PFSK-1 (cell line): ENCODE measurements around the gene IRF6.

Experiments
- POLR2AphosphoS5 ChIP-seq: IDR thresholded peaks from 2 replicates; pipeline ENCODE4 v1.6.1; 2012; ENCODE audit warnings: low read depth, mild to moderate bottlenecking, control low read depth, low read length, moderate library complexity
- SIN3A ChIP-seq: IDR thresholded peaks from 2 replicates; pipeline ENCODE4 v1.6.1; 2012; ENCODE audit warnings: mild to moderate bottlenecking, low read length, moderate library complexity, borderline replicate concordance; ENCODE audit not compliant: insufficient read depth
- TF ChIP-seq, protein P1 (sequence below), 2 experiments: IDR thresholded peaks; 2 replicates each; pipeline versions ENCODE4 v1.6.1 to v1.8.0; 2011 to 2012; ENCODE audit warnings: low read depth in 2 of 2, low read length in 2 of 2, control low read depth in 1 of 2, inconsistent platforms in 1 of 2, mild to moderate bottlenecking in 1 of 2, moderate library complexity in 1 of 2; ENCODE audit not compliant: insufficient read depth in 1 of 2

DNA sequence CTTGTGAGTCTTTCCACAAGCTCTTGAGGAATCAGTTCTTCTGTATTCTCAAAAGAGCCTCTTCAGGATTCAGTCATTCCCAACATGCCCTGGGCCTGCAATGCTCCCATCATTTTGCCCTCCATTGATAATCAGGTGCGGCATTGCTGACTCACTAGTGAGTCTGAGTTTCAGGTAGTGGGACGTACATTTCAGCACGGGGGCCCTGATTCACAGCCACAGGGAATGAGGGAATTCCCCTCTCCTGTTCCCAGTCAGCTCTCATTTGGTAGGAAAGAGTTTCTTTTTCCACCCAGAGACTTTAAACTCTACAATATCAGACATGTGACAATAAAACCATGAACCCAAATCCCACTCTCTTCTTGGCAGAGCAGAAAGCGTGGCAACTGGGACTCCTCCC is 3.7 kb upstream of the IRF6 start:
- TF ChIP-seq POLR2AphosphoS5 (no peak), SIN3A (no peak)
- TF ChIP-seq, protein P1, sequence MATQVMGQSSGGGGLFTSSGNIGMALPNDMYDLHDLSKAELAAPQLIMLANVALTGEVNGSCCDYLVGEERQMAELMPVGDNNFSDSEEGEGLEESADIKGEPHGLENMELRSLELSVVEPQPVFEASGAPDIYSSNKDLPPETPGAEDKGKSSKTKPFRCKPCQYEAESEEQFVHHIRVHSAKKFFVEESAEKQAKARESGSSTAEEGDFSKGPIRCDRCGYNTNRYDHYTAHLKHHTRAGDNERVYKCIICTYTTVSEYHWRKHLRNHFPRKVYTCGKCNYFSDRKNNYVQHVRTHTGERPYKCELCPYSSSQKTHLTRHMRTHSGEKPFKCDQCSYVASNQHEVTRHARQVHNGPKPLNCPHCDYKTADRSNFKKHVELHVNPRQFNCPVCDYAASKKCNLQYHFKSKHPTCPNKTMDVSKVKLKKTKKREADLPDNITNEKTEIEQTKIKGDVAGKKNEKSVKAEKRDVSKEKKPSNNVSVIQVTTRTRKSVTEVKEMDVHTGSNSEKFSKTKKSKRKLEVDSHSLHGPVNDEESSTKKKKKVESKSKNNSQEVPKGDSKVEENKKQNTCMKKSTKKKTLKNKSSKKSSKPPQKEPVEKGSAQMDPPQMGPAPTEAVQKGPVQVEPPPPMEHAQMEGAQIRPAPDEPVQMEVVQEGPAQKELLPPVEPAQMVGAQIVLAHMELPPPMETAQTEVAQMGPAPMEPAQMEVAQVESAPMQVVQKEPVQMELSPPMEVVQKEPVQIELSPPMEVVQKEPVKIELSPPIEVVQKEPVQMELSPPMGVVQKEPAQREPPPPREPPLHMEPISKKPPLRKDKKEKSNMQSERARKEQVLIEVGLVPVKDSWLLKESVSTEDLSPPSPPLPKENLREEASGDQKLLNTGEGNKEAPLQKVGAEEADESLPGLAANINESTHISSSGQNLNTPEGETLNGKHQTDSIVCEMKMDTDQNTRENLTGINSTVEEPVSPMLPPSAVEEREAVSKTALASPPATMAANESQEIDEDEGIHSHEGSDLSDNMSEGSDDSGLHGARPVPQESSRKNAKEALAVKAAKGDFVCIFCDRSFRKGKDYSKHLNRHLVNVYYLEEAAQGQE (IDR thresholded peaks at IDR 0.05; ENCODE audit: insufficient read depth in 1 of 2, low read depth in 2 of 2, low read length in 2 of 2), result no peak
